Neural cell (in vitro differentiated cells): Measurements from ENCODE around the gene HDAC10. TPM values are rescaled to one million over a fixed set of nuclear protein-coding genes. Genes with fewer than 3 reads are reported as not detected.
A peak's percentile ranks its signal among the peaks of the same experiment; 100 is the strongest.

Experiments
- H2AFZ ChIP-seq: fragments of 200-600, 300-800 bp; sonication (generic), shearing (Covaris generic); 2 replicates; pipeline ENCODE4 v1.6.0; 2014; ENCODE audit warnings: low read depth, mild to moderate bottlenecking, antibody characterized with exemption, low read length, moderate library complexity
- H3F3A ChIP-seq: fragments of 200-600 bp; shearing (Covaris generic); 2 replicates; pipeline ENCODE4 v1.6.1; 2016; ENCODE audit warnings: mild to moderate bottlenecking, moderate library complexity, mixed read lengths, antibody characterized with exemption, low read length; ENCODE audit not compliant: insufficient read depth, poor library complexity, severe bottlenecking
- H3K27ac ChIP-seq: fragments of 200-600, 300-800 bp; sonication (generic), shearing (Covaris generic); 2 replicates; pipeline ENCODE4 v1.5.1; 2014; ENCODE audit warnings: mild to moderate bottlenecking, low read length, moderate library complexity
- H3K27me3 ChIP-seq: fragments of 300-800, 200-600 bp; sonication (generic), shearing (Covaris generic); 2 replicates; pipeline ENCODE4 v1.6.0; 2014; ENCODE audit warnings: mild to moderate bottlenecking, low read depth, low read length, moderate library complexity; ENCODE audit not compliant: insufficient read depth
- H3K36me3 ChIP-seq: fragments of 300-800, 200-600 bp; sonication (generic), shearing (Covaris generic); 2 replicates; pipeline ENCODE4 v1.5.1; 2014; ENCODE audit warnings: mild to moderate bottlenecking, antibody characterized with exemption, low read length, moderate library complexity; ENCODE audit not compliant: insufficient read depth
- H3K4me2 ChIP-seq: fragments of 300-800, 200-600 bp; sonication (generic), shearing (Covaris generic); 2 replicates; pipeline ENCODE4 v1.6.0; 2014; ENCODE audit warnings: mild to moderate bottlenecking, low read length
- H3K4me3 ChIP-seq: fragments of 300-800, 200-600 bp; sonication (generic), shearing (Covaris generic); 2 replicates; pipeline ENCODE4 v1.5.1; 2014; ENCODE audit warnings: mild to moderate bottlenecking, low read length, moderate library complexity
- H3K79me2 ChIP-seq: fragments of 200-600 bp; shearing (Covaris generic); replicated peaks from 2 replicates; pipeline ENCODE4 v1.6.0; 2014; ENCODE audit warnings: mild to moderate bottlenecking, low read length, moderate library complexity; ENCODE audit not compliant: insufficient read depth
- H3K9ac ChIP-seq: fragments of 300-800, 200-600 bp; sonication (generic), shearing (Covaris generic); 2 replicates; pipeline ENCODE4 v1.6.1; 2016; ENCODE audit warnings: mild to moderate bottlenecking, low read length, mixed read lengths
- H3K9me2 ChIP-seq: fragments of 200-600 bp; shearing (Covaris generic); 2 replicates; pipeline ENCODE4 v1.6.1; 2016; ENCODE audit warnings: mild to moderate bottlenecking, low read length, mixed read lengths; ENCODE audit not compliant: insufficient read depth
- H3K9me3 ChIP-seq: fragments of 200-600, 300-800 bp; sonication (generic), shearing (Covaris generic); 2 replicates; pipeline ENCODE4 v1.6.1; 2016; ENCODE audit warnings: mild to moderate bottlenecking, mixed run types, low read length, moderate library complexity, mixed read lengths
- H4K20me1 ChIP-seq: fragments of 200-600 bp; shearing (Covaris generic); 2 replicates; pipeline ENCODE4 v1.6.1; 2016; ENCODE audit warnings: mild to moderate bottlenecking, mixed run types; ENCODE audit not compliant: insufficient read depth
- EP300 ChIP-seq: fragments of 450-650 bp; conservative IDR thresholded peaks from 2 replicates; pipeline ENCODE4 v1.6.1; 2014; ENCODE audit warnings: antibody characterized with exemption, mild to moderate bottlenecking, moderate library complexity; ENCODE audit not compliant: poor library complexity, severe bottlenecking
- EZH2 ChIP-seq: fragments of 200-600, 300-800 bp; shearing (Covaris generic), sonication (generic); IDR thresholded peaks from 2 replicates; pipeline ENCODE4 v1.6.1; 2014; ENCODE audit warnings: antibody characterized with exemption, low read length, borderline replicate concordance, mild to moderate bottlenecking; ENCODE audit not compliant: insufficient read depth, poor library complexity, severe bottlenecking
- MXI1 ChIP-seq: fragments of 450-650 bp; conservative IDR thresholded peaks from 2 replicates; pipeline ENCODE4 v1.6.1; 2014; ENCODE audit warnings: antibody characterized with exemption, mild to moderate bottlenecking; ENCODE audit not compliant: poor library complexity, severe bottlenecking
- POLR2AphosphoS5 ChIP-seq: IDR thresholded peaks from 2 replicates; pipeline ENCODE4 v1.6.1; 2012
- RAD21 ChIP-seq: fragments of 450-650 bp; conservative IDR thresholded peaks from 2 replicates; pipeline ENCODE4 v1.6.1; 2014; ENCODE audit warnings: antibody characterized with exemption, mild to moderate bottlenecking, moderate library complexity
- SMC3 ChIP-seq: fragments of 450-650 bp; conservative IDR thresholded peaks from 2 replicates; pipeline ENCODE4 v1.6.1; 2014; ENCODE audit warnings: antibody characterized with exemption, mild to moderate bottlenecking, moderate library complexity; ENCODE audit not compliant: poor library complexity
- TAF1 ChIP-seq: IDR thresholded peaks from 2 replicates; pipeline ENCODE4 v1.6.1; 2012; ENCODE audit warnings: low read depth
- polyA plus RNA-seq: library from polyadenylated mRNA; depleted of rRNA; stranded (reverse); fragments of >200 nt; gene quantifications from 2 replicates; pipeline ENCODE4 v1.2.3, GENCODE V29; 2014
- TF ChIP-seq, protein P1 (sequence below): fragments of 450-650 bp; IDR thresholded peaks from 2 replicates; pipeline ENCODE4 v1.5.1; 2014; ENCODE audit warnings: antibody characterized with exemption, mild to moderate bottlenecking, moderate library complexity; ENCODE audit not compliant: poor library complexity, severe bottlenecking
- TF ChIP-seq, protein P2 (sequence below): IDR thresholded peaks from 2 replicates; pipeline ENCODE4 v1.6.1; 2012; ENCODE audit warnings: borderline replicate concordance

The HDAC10 gene
- polyA plus RNA-seq, 1 donor from 2014 or later: 39.1 TPM

DNA sequence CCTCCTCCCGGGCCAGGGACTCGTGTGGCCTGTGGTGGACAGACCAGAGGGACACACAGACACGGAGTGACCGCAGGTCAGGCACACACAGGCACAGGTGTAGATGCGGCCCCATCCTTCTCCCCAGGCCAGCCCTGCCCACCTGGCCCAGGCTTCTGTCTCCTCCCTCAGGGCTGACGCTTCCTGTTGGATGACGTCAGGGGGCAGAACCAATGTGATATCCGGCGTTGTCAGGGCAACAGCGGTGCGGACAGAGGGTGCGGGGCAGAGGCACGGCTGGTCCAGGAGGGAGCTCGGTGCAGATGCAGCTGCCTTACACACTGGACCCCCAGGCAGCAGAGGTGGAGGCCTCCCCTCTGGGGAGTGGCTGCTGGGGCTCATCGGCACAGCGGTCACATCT is 3.3 kb downstream of the HDAC10 start:
- H3F3A ChIP-seq: no peaks in the 10 kb centered on the region
- H3K9me2 ChIP-seq: no peaks in the 10 kb centered on the region
- H3K9ac ChIP-seq: no peak overlapping the region
- H2AFZ ChIP-seq: no peak overlapping the region
- H3K4me3 ChIP-seq: no peak overlapping the region
- H3K27me3 ChIP-seq: no peaks in the 10 kb centered on the region
- no peaks in the 10 kb centered on the region for H4K20me1 ChIP-seq
- TF ChIP-seq MXI1 (no peak), TAF1 (no peak), EZH2 (no peak), SMC3 (no peak), RAD21 (no peak), POLR2AphosphoS5 (no peak), EP300 (no peak)
- TF ChIP-seq, protein P1, sequence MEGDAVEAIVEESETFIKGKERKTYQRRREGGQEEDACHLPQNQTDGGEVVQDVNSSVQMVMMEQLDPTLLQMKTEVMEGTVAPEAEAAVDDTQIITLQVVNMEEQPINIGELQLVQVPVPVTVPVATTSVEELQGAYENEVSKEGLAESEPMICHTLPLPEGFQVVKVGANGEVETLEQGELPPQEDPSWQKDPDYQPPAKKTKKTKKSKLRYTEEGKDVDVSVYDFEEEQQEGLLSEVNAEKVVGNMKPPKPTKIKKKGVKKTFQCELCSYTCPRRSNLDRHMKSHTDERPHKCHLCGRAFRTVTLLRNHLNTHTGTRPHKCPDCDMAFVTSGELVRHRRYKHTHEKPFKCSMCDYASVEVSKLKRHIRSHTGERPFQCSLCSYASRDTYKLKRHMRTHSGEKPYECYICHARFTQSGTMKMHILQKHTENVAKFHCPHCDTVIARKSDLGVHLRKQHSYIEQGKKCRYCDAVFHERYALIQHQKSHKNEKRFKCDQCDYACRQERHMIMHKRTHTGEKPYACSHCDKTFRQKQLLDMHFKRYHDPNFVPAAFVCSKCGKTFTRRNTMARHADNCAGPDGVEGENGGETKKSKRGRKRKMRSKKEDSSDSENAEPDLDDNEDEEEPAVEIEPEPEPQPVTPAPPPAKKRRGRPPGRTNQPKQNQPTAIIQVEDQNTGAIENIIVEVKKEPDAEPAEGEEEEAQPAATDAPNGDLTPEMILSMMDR: no peak
- TF ChIP-seq, protein P2, sequence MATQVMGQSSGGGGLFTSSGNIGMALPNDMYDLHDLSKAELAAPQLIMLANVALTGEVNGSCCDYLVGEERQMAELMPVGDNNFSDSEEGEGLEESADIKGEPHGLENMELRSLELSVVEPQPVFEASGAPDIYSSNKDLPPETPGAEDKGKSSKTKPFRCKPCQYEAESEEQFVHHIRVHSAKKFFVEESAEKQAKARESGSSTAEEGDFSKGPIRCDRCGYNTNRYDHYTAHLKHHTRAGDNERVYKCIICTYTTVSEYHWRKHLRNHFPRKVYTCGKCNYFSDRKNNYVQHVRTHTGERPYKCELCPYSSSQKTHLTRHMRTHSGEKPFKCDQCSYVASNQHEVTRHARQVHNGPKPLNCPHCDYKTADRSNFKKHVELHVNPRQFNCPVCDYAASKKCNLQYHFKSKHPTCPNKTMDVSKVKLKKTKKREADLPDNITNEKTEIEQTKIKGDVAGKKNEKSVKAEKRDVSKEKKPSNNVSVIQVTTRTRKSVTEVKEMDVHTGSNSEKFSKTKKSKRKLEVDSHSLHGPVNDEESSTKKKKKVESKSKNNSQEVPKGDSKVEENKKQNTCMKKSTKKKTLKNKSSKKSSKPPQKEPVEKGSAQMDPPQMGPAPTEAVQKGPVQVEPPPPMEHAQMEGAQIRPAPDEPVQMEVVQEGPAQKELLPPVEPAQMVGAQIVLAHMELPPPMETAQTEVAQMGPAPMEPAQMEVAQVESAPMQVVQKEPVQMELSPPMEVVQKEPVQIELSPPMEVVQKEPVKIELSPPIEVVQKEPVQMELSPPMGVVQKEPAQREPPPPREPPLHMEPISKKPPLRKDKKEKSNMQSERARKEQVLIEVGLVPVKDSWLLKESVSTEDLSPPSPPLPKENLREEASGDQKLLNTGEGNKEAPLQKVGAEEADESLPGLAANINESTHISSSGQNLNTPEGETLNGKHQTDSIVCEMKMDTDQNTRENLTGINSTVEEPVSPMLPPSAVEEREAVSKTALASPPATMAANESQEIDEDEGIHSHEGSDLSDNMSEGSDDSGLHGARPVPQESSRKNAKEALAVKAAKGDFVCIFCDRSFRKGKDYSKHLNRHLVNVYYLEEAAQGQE: no peak
- H3K9me3 ChIP-seq: no peaks in the 10 kb centered on the region
- H3K27ac ChIP-seq: no peak overlapping the region
- peaks cover 14% of the 10 kb centered on the region for H3K79me2 ChIP-seq
- H3K4me2 ChIP-seq: no peak overlapping the region
- H3K36me3 ChIP-seq: no peaks in the 10 kb centered on the region

DNA sequence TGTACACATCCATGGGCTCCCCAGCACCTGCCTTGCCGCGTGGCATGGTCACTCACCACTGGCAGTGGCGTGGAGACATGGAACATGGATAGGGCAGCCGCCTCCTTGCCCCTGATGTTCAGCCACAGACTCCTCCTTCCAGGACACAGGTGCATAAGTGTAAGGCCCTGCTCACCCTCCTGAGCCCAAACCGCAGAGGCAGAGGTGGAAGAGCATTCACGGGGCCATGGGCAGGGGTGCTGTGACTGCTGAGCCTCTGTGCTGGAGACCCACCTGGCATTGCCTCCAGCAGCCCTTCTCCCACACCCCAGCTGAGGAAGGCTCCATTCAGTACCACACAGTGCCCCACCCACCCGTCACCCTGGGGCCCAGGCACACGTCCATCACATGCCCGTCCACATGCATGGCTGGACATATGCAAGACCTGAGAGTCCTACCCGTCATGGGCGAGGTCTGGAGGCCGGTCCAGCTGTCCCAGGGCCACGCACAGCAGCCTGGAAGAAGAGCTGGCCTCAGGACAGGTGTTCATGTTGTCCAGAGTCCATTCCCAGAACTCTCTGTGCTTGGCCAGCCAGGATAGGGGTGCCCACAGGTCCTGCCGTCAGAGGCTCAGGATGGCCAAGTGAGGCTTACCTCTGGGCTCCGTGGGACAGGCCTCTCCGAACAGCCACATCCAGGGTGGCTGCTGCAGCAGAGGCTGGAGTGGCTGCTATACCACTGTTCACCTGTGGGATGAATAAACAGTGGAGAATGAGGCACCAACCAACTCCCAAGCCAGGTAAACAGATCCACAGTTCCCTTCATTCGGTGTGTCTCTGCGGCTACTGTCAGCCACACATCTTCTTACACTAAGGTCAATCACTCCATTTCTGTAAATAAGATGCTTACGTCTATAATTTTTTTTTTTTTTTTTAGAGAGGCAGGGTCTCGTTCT is 4.6 kb downstream of the HDAC10 start:
- H3K36me3 ChIP-seq: no peaks in the 10 kb centered on the region
- no peaks in the 10 kb centered on the region for H3K9me2 ChIP-seq
- H4K20me1 ChIP-seq: no peaks in the 10 kb centered on the region
- H3K4me2 ChIP-seq: no peak overlapping the region
- TF ChIP-seq POLR2AphosphoS5 (no peak), EP300 (no peak), EZH2 (no peak), SMC3 (no peak), MXI1 (no peak)
- TF ChIP-seq, protein P2: no peak
- TF ChIP-seq, protein P1: peak; percentile 40
- peak overlapping the region; percentile 86 for H3K9ac ChIP-seq
- no peaks in the 10 kb centered on the region for H3F3A ChIP-seq
- no peak overlapping the region for H3K27ac ChIP-seq
- H3K4me3 ChIP-seq: peak overlapping the region; percentile 95
- no peak overlapping the region for H2AFZ ChIP-seq
- no peaks in the 10 kb centered on the region for H3K9me3 ChIP-seq
- peaks cover 26% of the 10 kb centered on the region for H3K79me2 ChIP-seq
- no peaks in the 10 kb centered on the region for H3K27me3 ChIP-seq
